H9 (cell line): ENCODE results near the gene PLEKHG3. TPM values are rescaled to one million over a fixed set of nuclear protein-coding genes. Genes with fewer than 3 reads are reported as not detected.

Source experiments
- DNase-seq: peaks from one replicate; pipeline ENCODE4 v3.0.0-alpha.2; 2017
- H2AFZ ChIP-seq: one replicate; pipeline ENCODE4 v1.6.1; 2013; ENCODE audit warnings: mild to moderate bottlenecking, low read length, control low read depth, moderate library complexity
- H2AK5ac ChIP-seq: 2 replicates; pipeline ENCODE4 v1.6.1; 2013; ENCODE audit warnings: low read length, control low read depth, mixed read lengths; ENCODE audit not compliant: insufficient read length
- H2BK120ac ChIP-seq: one replicate; pipeline ENCODE4 v1.6.1; 2013; ENCODE audit warnings: low read depth, mild to moderate bottlenecking, low read length, control low read depth, inconsistent platforms; ENCODE audit not compliant: poor library complexity, severe bottlenecking
- H2BK12ac ChIP-seq: 2 replicates; pipeline ENCODE4 v1.6.1; 2013; ENCODE audit warnings: low read length, control low read depth, mixed read lengths, low read depth; ENCODE audit not compliant: insufficient read length
- H2BK15ac ChIP-seq: 2 replicates; pipeline ENCODE4 v1.6.1; 2013; ENCODE audit warnings: low read depth, low read length, control low read depth
- H2BK20ac ChIP-seq: one replicate; pipeline ENCODE4 v1.6.1; 2013; ENCODE audit warnings: low read depth, mild to moderate bottlenecking, low read length, control low read depth, inconsistent platforms; ENCODE audit not compliant: poor library complexity, severe bottlenecking
- H2BK5ac ChIP-seq: 2 replicates; pipeline ENCODE4 v1.6.1; 2013; ENCODE audit warnings: low read length, control low read depth, mixed read lengths; ENCODE audit not compliant: insufficient read length
- H3K14ac ChIP-seq: 2 replicates; pipeline ENCODE4 v1.6.1; 2013; ENCODE audit warnings: low read length, control low read depth; ENCODE audit not compliant: insufficient read depth
- H3K18ac ChIP-seq: 2 replicates; pipeline ENCODE4 v1.6.1; 2013; ENCODE audit warnings: low read depth, mild to moderate bottlenecking, mixed read lengths, low read length, control low read depth; ENCODE audit not compliant: insufficient read length
- H3K23ac ChIP-seq: 2 replicates; pipeline ENCODE4 v1.6.1; 2013; ENCODE audit warnings: low read length, control low read depth, mixed read lengths, low read depth; ENCODE audit not compliant: insufficient read length
- H3K23me2 ChIP-seq: 2 replicates; pipeline ENCODE4 v1.6.1; 2013; ENCODE audit warnings: low read depth, mild to moderate bottlenecking, mixed read lengths, low read length, control low read depth; ENCODE audit not compliant: insufficient read length, poor library complexity, severe bottlenecking
- H3K27ac ChIP-seq: 2 replicates; pipeline ENCODE4 v1.5.1; 2013; ENCODE audit warnings: low read length, control low read depth, mixed read lengths, low read depth; ENCODE audit not compliant: insufficient read length
- H3K27me3 ChIP-seq: 2 replicates; pipeline ENCODE4 v1.6.1; 2013; ENCODE audit warnings: low read length, control low read depth, inconsistent platforms; ENCODE audit not compliant: insufficient read depth
- H3K4ac ChIP-seq: 2 replicates; pipeline ENCODE4 v1.6.1; 2013; ENCODE audit warnings: low read depth, mild to moderate bottlenecking, control low read depth, inconsistent platforms, low read length, moderate library complexity
- H3K4me1 ChIP-seq: 2 replicates; pipeline ENCODE4 v1.6.1; 2013; ENCODE audit warnings: low read length, control low read depth, inconsistent platforms; ENCODE audit not compliant: insufficient read depth
- H3K4me2 ChIP-seq: 2 replicates; pipeline ENCODE4 v1.6.1; 2013; ENCODE audit warnings: low read length, control low read depth, mixed read lengths; ENCODE audit not compliant: insufficient read length, insufficient read depth
- H3K56ac ChIP-seq: 2 replicates; pipeline ENCODE4 v1.6.1; 2013; ENCODE audit warnings: low read depth, mild to moderate bottlenecking, mixed read lengths, low read length, control low read depth; ENCODE audit not compliant: insufficient read length
- H3K79me1 ChIP-seq: 2 replicates; pipeline ENCODE4 v1.6.1; 2013; ENCODE audit warnings: low read depth, mild to moderate bottlenecking, moderate library complexity, low read length, control low read depth, inconsistent platforms; ENCODE audit not compliant: insufficient read depth, poor library complexity, severe bottlenecking
- H3K79me2 ChIP-seq: 2 replicates; pipeline ENCODE4 v1.6.1; 2013; ENCODE audit warnings: low read length, control low read depth, inconsistent platforms; ENCODE audit not compliant: insufficient read depth
- H3K9ac ChIP-seq: 2 replicates; pipeline ENCODE4 v1.6.1; 2013; ENCODE audit warnings: low read length, control low read depth, mixed read lengths; ENCODE audit not compliant: insufficient read length; ENCODE audit errors: extremely low read depth
- H3K9me3 ChIP-seq: one replicate; pipeline ENCODE4 v1.6.1; 2013; ENCODE audit warnings: low read depth, low read length, inconsistent platforms; ENCODE audit not compliant: control insufficient read depth
- H3T11ph ChIP-seq: one replicate; pipeline ENCODE4 v1.6.1; 2013; ENCODE audit warnings: mild to moderate bottlenecking, low read length, control low read depth, inconsistent platforms
- H4K20me1 ChIP-seq: one replicate; pipeline ENCODE4 v1.6.1; 2013; ENCODE audit not compliant: control insufficient read depth, insufficient read length, insufficient read depth
- H4K5ac ChIP-seq: 2 replicates; pipeline ENCODE4 v1.6.1; 2013; ENCODE audit warnings: low read depth, mild to moderate bottlenecking, mixed read lengths, low read length, control low read depth; ENCODE audit not compliant: insufficient read length
- H4K8ac ChIP-seq: replicated peaks from 2 replicates; pipeline ENCODE4 v1.6.1; 2013; ENCODE audit warnings: low read length, control low read depth, mixed read lengths, low read depth; ENCODE audit not compliant: insufficient read length
- H4K91ac ChIP-seq: 2 replicates; pipeline ENCODE4 v1.6.1; 2013; ENCODE audit warnings: low read depth, mild to moderate bottlenecking, moderate library complexity, mixed read lengths, low read length, control low read depth; ENCODE audit not compliant: insufficient read length
- H3K27ac Mint-ChIP-seq, 3 experiments: 2 replicates in 2 of 3; 3 replicates in 1 of 3; pipeline ENCODE4 v1.8.0; 2020 to 2021; ENCODE audit warnings: mixed read lengths in 3 of 3, mild to moderate bottlenecking in 1 of 3, moderate library complexity in 1 of 3
- H3K27me3 Mint-ChIP-seq: 2 replicates; pipeline ENCODE4 v1.8.0; 2021; ENCODE audit warnings: low read depth, mild to moderate bottlenecking, moderate library complexity, mixed read lengths
- H3K36me3 Mint-ChIP-seq, 3 experiments: 2 replicates in 2 of 3; 3 replicates in 1 of 3; pipeline ENCODE4 v1.8.0; 2020 to 2021; ENCODE audit warnings: low read depth in 3 of 3, mixed read lengths in 3 of 3; ENCODE audit not compliant: insufficient read depth in 1 of 3
- H3K4me1 Mint-ChIP-seq, 2 experiments: 2 replicates each; pipeline ENCODE4 v1.8.0; 2020; ENCODE audit warnings: mixed read lengths in 2 of 2
- H3K4me3 Mint-ChIP-seq, 2 experiments: 2 replicates in 1 of 2; 3 replicates in 1 of 2; pipeline ENCODE4 v1.8.0; 2020 to 2021; ENCODE audit warnings: mild to moderate bottlenecking in 2 of 2, mixed read lengths in 2 of 2, moderate library complexity in 1 of 2
- H3K9me3 Mint-ChIP-seq, 2 experiments: 2 replicates in 1 of 2; 3 replicates in 1 of 2; pipeline ENCODE4 v1.8.0; 2020; ENCODE audit warnings: mild to moderate bottlenecking in 2 of 2, mixed read lengths in 2 of 2, moderate library complexity in 1 of 2
- WGBS: extraction: QIAGEN DNeasy Blood & Tissue Kit; methylation state at CpG from one replicate; pipeline ENCODE4 v1.1.7; 2013; ENCODE audit warnings: missing lambda C conversion rate, low lambda C conversion rate, mixed read lengths; ENCODE audit not compliant: insufficient read length; ENCODE audit errors: extremely low coverage; 5-methylcytosine and 5-hydroxymethylcytosine counted together
- total RNA-seq: library from RNA; stranded (reverse); gene quantifications from 2 replicates; pipeline ENCODE4 v1.2.1, GENCODE V29; 2021
- TF ChIP-seq, protein P1 (sequence below): fragments of 200-600 bp; sonication (generic); conservative IDR thresholded peaks from 3 replicates; pipeline ENCODE4 v1.8.0; 2021; ENCODE audit warnings: antibody characterized with exemption, mild to moderate bottlenecking

The PLEKHG3 gene
- total RNA-seq, 1 experiment from 2014 or later, result 48.5 TPM

DNA sequence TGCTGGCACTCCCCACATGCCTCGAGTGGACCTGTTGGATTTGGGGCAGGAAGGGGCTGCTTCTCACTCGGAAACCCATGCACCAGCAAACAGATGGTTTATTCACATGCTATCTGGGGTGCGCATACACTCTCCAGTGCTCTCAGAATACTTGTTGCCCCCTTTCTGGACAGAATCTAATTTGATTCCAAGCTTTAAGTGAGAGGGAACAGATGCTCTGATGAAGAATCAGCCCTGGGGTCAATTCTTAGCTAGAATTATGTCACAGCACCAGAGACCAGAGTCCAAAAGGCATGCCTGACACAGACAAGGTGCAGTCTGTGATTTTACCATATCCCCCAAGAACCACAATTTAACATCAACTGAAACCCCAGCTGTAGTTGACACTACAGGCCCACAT lies 91.7 kb downstream of the PLEKHG3 start:
- H3K18ac ChIP-seq, result no peak overlapping the region
- TF ChIP-seq, protein P1, sequence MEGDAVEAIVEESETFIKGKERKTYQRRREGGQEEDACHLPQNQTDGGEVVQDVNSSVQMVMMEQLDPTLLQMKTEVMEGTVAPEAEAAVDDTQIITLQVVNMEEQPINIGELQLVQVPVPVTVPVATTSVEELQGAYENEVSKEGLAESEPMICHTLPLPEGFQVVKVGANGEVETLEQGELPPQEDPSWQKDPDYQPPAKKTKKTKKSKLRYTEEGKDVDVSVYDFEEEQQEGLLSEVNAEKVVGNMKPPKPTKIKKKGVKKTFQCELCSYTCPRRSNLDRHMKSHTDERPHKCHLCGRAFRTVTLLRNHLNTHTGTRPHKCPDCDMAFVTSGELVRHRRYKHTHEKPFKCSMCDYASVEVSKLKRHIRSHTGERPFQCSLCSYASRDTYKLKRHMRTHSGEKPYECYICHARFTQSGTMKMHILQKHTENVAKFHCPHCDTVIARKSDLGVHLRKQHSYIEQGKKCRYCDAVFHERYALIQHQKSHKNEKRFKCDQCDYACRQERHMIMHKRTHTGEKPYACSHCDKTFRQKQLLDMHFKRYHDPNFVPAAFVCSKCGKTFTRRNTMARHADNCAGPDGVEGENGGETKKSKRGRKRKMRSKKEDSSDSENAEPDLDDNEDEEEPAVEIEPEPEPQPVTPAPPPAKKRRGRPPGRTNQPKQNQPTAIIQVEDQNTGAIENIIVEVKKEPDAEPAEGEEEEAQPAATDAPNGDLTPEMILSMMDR, result no peak
- Mint-ChIP-seq H3K4me1 (peaks cover 5 to 8% of the 10 kb centered on the region in 2 experiments), H3K27ac (peak overlapping the region in 1 of 3 experiments; percentile 31; a peak in 1 of 7 replicates), H3K36me3 (peaks cover 0 to 3% (median 0%) of the 10 kb centered on the region in 3 experiments; a peak in 2 of 7 replicates), H3K27me3 (no peaks in the 10 kb centered on the region), H3K9me3 (no peaks in the 10 kb centered on the region), H3K4me3 (no peak overlapping the region)
- H2BK120ac ChIP-seq, result no peak overlapping the region
- H3K23me2 ChIP-seq, result no peaks in the 10 kb centered on the region
- WGBS, result no CpG with 5 or more reads among the region's 3 CpGs
- no peak overlapping the region for H2AFZ ChIP-seq
- no peak overlapping the region for H4K8ac ChIP-seq
- no peak overlapping the region for H3T11ph ChIP-seq
- no peak overlapping the region for H3K23ac ChIP-seq
- no peak overlapping the region for H2AK5ac ChIP-seq
- no peak overlapping the region for H2BK20ac ChIP-seq
- H2BK5ac ChIP-seq, result no peak overlapping the region
- H3K9me3 ChIP-seq, result no peaks in the 10 kb centered on the region
- no peak overlapping the region for H2BK15ac ChIP-seq
- H3K79me1 ChIP-seq, result no peaks in the 10 kb centered on the region
- no peaks in the 10 kb centered on the region for H4K20me1 ChIP-seq
- H3K56ac ChIP-seq, result no peak overlapping the region
- H4K91ac ChIP-seq, result no peak overlapping the region
- no peak overlapping the region for H3K14ac ChIP-seq
- no peak overlapping the region for H3K4ac ChIP-seq
- no peak overlapping the region for H3K27ac ChIP-seq
- no peaks in the 10 kb centered on the region for H3K79me2 ChIP-seq
- no peak overlapping the region for H2BK12ac ChIP-seq
- H4K5ac ChIP-seq, result no peak overlapping the region
- DNase-seq, result no peak
- no peaks in the 10 kb centered on the region for H3K27me3 ChIP-seq
- no peak overlapping the region for H3K9ac ChIP-seq
- H3K4me2 ChIP-seq, result no peak overlapping the region
- H3K4me1 ChIP-seq, result no peaks in the 10 kb centered on the region
